Activated CD8-positive, alpha-beta T cell treated with anti-CD3 and anti-CD28 coated beads for 36 hours (primary cell): ENCODE measurements around the gene SORCS2. TPM values are rescaled to one million over a fixed set of nuclear protein-coding genes. Genes with fewer than 3 reads are reported as not detected.

ENCODE experiments used
- ATAC-seq: fragments of 200-7000 bp; cut with Tn5 transposase; one replicate; pipeline ENCODE4 v1.10.0; 2021; ENCODE audit warnings: mild to moderate bottlenecking, moderate library complexity
- CTCF ChIA-PET: fragments of 350-600 bp; sonication (Branson Sonifier 250); formaldehyde crosslinking; loops from one replicate; lab custom pipeline; 2021; ENCODE audit warnings: antibody characterized with exemption; lab: Charles Lee
- POLR2A ChIA-PET: fragments of 350-600 bp; sonication (Branson Sonifier 250); formaldehyde crosslinking; loops from one replicate; lab custom pipeline; 2021; ENCODE audit warnings: antibody characterized with exemption; lab: Charles Lee
- DNase-seq: peaks from one replicate; pipeline ENCODE4 v3.0.0-alpha.2; 2020
- H3K27ac Mint-ChIP-seq: one replicate; pipeline ENCODE4 v1.8.0; 2021; ENCODE audit warnings: mild to moderate bottlenecking, mixed read lengths
- H3K27me3 Mint-ChIP-seq: one replicate; pipeline ENCODE4 v1.8.0; 2021; ENCODE audit warnings: mixed read lengths
- H3K36me3 Mint-ChIP-seq: one replicate; pipeline ENCODE4 v1.8.0; 2021; ENCODE audit warnings: low read depth, mixed read lengths
- H3K4me1 Mint-ChIP-seq: one replicate; pipeline ENCODE4 v1.8.0; 2021; ENCODE audit warnings: low read depth, mixed read lengths
- H3K4me3 Mint-ChIP-seq: one replicate; pipeline ENCODE4 v1.8.0; 2021; ENCODE audit warnings: mild to moderate bottlenecking, moderate library complexity, mixed read lengths
- H3K9me3 Mint-ChIP-seq: one replicate; pipeline ENCODE4 v1.8.0; 2021; ENCODE audit warnings: mixed read lengths
- CTCF ChIP-seq: fragments of 200-600 bp; IDR thresholded peaks from one replicate; pipeline ENCODE4 v1.8.0; 2022; ENCODE audit warnings: antibody characterized with exemption, mild to moderate bottlenecking
- intact Hi-C: fragments of 100-400 bp; cut with micrococcal nuclease; formaldehyde crosslinking; loops from one replicate; pipeline ENCODE4 v1.10.0; 2022
- total RNA-seq, 2 experiments: library from RNA; stranded (reverse); gene quantifications; one replicate each; pipeline ENCODE4 v1.2.3, GENCODE V29; 2021

SORCS2 gene
- total RNA-seq, 2 experiments from 2014 or later: 0.05 TPM; not detected in 1

DNA sequence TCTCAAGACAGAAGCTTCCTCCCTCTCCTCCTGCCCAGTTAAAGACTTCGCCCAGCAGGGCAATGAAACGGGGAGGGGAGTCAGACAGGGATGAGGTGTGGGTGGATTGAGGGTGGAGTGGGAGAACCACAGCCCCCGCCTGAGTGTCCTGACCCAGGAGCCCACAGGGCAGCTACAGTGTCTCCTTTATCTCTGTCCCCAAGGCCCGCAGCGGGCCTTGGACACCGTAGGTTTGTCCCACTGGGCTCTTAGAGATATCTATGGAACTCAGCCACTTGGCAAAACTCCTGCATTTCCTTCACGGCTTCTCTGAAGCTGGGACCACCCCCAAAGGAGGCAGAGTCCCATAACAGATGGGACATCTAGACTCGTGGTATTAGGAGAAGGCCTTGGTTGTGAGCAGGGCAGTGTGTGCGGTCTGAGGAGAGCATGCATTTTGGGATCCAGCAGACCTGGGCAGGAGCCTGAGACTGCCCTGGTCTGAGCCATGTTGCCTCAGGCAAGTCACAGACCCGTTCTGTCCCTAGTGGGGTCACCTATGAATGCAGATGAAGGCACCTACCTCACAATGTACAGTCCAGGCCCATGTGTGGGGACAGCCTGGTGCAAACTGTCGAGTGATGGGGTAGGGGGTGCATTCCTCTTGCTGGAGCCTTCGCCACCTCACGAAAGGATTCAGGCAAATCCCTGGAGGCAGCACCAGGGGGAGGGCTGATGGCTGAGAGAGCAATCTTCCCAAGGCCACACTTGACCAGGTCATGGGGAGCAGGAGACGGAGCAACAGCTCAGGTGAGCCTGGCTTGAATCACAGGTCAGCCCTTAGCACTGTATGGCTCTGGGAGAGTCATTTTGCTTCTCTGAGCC lies 468.1 kb downstream of the SORCS2 start:
- TF ChIP-seq CTCF: no peak
- ChIA-PET POLR2A (no interaction called here), CTCF (no interaction called here)
- Mint-ChIP-seq H3K36me3 (no peaks in the 10 kb centered on the region), H3K9me3 (no peaks in the 10 kb centered on the region), H3K27me3 (no peaks in the 10 kb centered on the region), H3K27ac (no peak overlapping the region), H3K4me3 (no peak overlapping the region), H3K4me1 (no peaks in the 10 kb centered on the region)
- intact Hi-C loops: no loop called here
- DNase-seq (no peak), ATAC-seq (no peak)

DNA sequence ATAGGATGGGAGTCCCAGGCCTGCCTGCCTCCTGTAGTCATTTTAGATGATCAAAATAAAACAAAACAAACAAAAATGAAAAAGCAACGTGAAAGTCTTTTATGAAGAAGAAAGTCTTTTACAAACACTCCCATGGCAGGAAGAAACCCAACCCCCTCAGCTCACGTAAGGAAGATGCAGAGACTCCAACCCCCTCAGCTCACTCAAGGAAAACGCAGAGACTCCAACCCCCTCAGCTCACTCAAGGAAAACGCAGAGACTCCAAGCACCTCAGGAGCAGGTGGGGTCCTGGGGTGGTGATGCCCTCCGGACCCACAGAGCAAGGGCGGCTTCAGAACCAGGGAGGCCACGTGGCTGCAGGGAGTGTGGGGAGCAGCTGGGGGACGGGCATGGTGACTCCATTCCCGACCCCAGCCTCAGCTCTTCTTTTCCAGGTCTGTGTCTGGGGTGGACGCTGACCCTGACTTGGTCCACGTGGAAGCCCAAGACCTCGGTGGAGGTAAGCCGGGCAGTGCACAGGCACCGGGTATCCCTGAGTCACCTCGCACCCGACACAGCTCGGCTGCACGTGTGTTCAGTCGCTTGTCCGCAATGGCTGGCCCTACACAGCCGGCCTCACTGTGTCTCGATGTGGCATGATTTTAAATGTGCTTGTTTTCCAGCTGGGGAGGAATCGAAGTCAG lies 468.9 kb downstream of the SORCS2 start:
- Mint-ChIP-seq H3K36me3 (no peaks in the 10 kb centered on the region), H3K4me1 (no peaks in the 10 kb centered on the region), H3K9me3 (no peaks in the 10 kb centered on the region), H3K27ac (no peak overlapping the region), H3K27me3 (no peaks in the 10 kb centered on the region), H3K4me3 (no peak overlapping the region)
- intact Hi-C loops: no loop called here
- ChIA-PET POLR2A (no interaction called here), CTCF (no interaction called here)
- TF ChIP-seq CTCF: no peak
- no peak for ATAC-seq
- no peak for DNase-seq

GRCh38 chr4:7661846-7662506 lies 469.6 kb downstream of the SORCS2 start:
- no peak for TF ChIP-seq CTCF
- H3K9me3 Mint-ChIP-seq: no peaks in the 10 kb centered on the region
- H3K27ac Mint-ChIP-seq: no peak overlapping the region
- ChIA-PET POLR2A (no interaction called here), CTCF (no interaction called here)
- no peaks in the 10 kb centered on the region for H3K4me1 Mint-ChIP-seq
- H3K27me3 Mint-ChIP-seq: no peaks in the 10 kb centered on the region
- DNase-seq (no peak), ATAC-seq (no peak)
- no peak overlapping the region for H3K4me3 Mint-ChIP-seq
- intact Hi-C loops: no loop called here
- H3K36me3 Mint-ChIP-seq: no peaks in the 10 kb centered on the region

DNA sequence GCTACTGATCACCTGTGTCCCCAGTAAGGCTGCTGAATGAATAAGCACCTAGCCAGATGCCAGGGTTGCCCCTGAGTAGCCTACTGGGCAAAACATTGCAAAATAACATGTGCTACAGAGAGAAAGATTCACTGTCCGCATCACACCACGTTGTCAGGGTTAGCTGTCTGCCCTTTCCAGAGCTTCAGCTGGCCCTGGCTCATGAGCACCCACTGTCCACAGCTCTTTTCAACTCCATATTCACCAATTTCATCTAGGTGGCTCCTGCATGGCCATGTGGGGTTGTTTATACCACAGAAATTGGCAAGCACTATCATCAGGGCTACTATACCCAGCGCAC lies 470.1 kb downstream of the SORCS2 start:
- no peak for ATAC-seq
- TF ChIP-seq CTCF: no peak
- ChIA-PET CTCF (no interaction called here), POLR2A (no interaction called here)
- no peaks in the 10 kb centered on the region for H3K4me1 Mint-ChIP-seq
- no peak overlapping the region for H3K4me3 Mint-ChIP-seq
- H3K27me3 Mint-ChIP-seq: no peaks in the 10 kb centered on the region
- DNase-seq: no peak
- no peaks in the 10 kb centered on the region for H3K9me3 Mint-ChIP-seq
- H3K27ac Mint-ChIP-seq: no peak overlapping the region
- no peaks in the 10 kb centered on the region for H3K36me3 Mint-ChIP-seq
- intact Hi-C loops: no loop called here
